ENCODE data around the gene IL17C. TPM values are rescaled to one million over a fixed set of nuclear protein-coding genes. Genes with fewer than 3 reads are reported as not detected.

IL17C gene
- total and polyA plus RNA-seq, 9 of the 15 experiments (the other 6 are each of a cell fraction or from before 2014, with no cell fraction given) = not detected

DNA sequence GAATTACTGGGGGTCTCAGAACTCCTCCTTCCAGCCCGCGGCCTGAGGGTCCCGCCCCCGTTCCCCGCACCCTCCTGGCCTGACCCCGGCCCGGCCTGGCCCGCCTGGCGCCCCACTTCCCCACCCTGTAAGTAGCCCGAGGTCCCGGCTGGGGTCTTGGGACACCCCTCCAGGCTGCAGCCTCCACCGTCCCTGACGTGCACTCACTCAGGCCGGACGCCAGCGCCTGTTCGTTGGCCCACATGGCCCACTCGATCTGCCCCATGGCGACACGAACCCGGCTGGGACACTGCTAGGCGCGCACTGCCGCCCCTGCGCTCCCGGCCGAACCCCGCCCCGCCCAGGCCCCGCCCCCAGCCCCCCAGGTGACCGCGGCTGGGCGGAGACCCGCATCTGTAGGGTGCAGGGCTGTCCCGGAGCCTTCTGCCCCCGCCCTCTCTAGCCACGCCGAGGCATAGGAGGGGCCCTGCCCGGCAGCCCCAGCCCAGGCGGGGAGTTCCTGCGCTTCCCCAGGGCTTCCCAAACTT, 12.4 kb downstream of the IL17C start, which contains the start of gene CYBA (continued):
- TF ChIP-seq, protein P1, sequence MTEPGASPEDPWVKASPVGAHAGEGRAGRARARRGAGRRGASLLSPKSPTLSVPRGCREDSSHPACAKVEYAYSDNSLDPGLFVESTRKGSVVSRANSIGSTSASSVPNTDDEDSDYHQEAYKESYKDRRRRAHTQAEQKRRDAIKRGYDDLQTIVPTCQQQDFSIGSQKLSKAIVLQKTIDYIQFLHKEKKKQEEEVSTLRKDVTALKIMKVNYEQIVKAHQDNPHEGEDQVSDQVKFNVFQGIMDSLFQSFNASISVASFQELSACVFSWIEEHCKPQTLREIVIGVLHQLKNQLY (CRISPR knock-in tag; conservative IDR thresholded peaks at IDR 0.05) = peak in 1 of 2 experiments; percentile 52; a peak in 1 of 4 replicates
- TF ChIP-seq TARDBP (IDR thresholded peaks at IDR 0.05) = no peak
- peak; percentile 91 for TF ChIP-seq SUPT5H (IDR thresholded peaks at IDR 0.05)
- no peak for TF ChIP-seq TRIM24 (IDR thresholded peaks at IDR 0.05)
- TF ChIP-seq HMG20B (CRISPR knock-in tag; IDR thresholded peaks at IDR 0.05) = no peak
- TF ChIP-seq, protein P2, sequence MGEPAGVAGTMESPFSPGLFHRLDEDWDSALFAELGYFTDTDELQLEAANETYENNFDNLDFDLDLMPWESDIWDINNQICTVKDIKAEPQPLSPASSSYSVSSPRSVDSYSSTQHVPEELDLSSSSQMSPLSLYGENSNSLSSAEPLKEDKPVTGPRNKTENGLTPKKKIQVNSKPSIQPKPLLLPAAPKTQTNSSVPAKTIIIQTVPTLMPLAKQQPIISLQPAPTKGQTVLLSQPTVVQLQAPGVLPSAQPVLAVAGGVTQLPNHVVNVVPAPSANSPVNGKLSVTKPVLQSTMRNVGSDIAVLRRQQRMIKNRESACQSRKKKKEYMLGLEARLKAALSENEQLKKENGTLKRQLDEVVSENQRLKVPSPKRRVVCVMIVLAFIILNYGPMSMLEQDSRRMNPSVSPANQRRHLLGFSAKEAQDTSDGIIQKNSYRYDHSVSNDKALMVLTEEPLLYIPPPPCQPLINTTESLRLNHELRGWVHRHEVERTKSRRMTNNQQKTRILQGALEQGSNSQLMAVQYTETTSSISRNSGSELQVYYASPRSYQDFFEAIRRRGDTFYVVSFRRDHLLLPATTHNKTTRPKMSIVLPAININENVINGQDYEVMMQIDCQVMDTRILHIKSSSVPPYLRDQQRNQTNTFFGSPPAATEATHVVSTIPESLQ (CRISPR knock-in tag; IDR thresholded peaks at IDR 0.05) = peak; percentile 56; the same call in 1 of the 2 replicates
- TF ChIP-seq MED1 (CRISPR knock-in tag; IDR thresholded peaks at IDR 0.05; ENCODE audit: borderline replicate concordance) = no peak
- TF ChIP-seq EGR1 (conservative IDR thresholded peaks at IDR 0.05) = 0 out of 2 replicates have a peak, but pooled peaks have one; percentile 26
- TF ChIP-seq RBM25 (IDR thresholded peaks at IDR 0.05; ENCODE audit: low read depth, low read length, severe bottlenecking) = no peak
- no peak for TF ChIP-seq BHLHE40 (IDR thresholded peaks at IDR 0.05; ENCODE audit: low read length)
- TF ChIP-seq, protein P3, sequence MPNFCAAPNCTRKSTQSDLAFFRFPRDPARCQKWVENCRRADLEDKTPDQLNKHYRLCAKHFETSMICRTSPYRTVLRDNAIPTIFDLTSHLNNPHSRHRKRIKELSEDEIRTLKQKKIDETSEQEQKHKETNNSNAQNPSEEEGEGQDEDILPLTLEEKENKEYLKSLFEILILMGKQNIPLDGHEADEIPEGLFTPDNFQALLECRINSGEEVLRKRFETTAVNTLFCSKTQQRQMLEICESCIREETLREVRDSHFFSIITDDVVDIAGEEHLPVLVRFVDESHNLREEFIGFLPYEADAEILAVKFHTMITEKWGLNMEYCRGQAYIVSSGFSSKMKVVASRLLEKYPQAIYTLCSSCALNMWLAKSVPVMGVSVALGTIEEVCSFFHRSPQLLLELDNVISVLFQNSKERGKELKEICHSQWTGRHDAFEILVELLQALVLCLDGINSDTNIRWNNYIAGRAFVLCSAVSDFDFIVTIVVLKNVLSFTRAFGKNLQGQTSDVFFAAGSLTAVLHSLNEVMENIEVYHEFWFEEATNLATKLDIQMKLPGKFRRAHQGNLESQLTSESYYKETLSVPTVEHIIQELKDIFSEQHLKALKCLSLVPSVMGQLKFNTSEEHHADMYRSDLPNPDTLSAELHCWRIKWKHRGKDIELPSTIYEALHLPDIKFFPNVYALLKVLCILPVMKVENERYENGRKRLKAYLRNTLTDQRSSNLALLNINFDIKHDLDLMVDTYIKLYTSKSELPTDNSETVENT (CRISPR knock-in tag; IDR thresholded peaks at IDR 0.05) = no peak
- TF ChIP-seq CREB1 (IDR thresholded peaks at IDR 0.05) = no peak
- TF ChIP-seq CREB1 (CRISPR knock-in tag; IDR thresholded peaks at IDR 0.05) = no peak; the same call in 1 of the 2 replicates
- TF ChIP-seq PCBP1 (IDR thresholded peaks at IDR 0.05; ENCODE audit: low read depth, low read length, poor library complexity, severe bottlenecking) = peak; percentile 78
- TF ChIP-seq, protein P4, sequence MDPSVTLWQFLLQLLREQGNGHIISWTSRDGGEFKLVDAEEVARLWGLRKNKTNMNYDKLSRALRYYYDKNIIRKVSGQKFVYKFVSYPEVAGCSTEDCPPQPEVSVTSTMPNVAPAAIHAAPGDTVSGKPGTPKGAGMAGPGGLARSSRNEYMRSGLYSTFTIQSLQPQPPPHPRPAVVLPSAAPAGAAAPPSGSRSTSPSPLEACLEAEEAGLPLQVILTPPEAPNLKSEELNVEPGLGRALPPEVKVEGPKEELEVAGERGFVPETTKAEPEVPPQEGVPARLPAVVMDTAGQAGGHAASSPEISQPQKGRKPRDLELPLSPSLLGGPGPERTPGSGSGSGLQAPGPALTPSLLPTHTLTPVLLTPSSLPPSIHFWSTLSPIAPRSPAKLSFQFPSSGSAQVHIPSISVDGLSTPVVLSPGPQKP (CRISPR knock-in tag; IDR thresholded peaks at IDR 0.05) = no peak
- peak; percentile 64; the same call in 1 of the 2 replicates for TF ChIP-seq MBD2 (IDR thresholded peaks at IDR 0.05; ENCODE audit: borderline replicate concordance, low read depth)
- TF ChIP-seq, protein P5, sequence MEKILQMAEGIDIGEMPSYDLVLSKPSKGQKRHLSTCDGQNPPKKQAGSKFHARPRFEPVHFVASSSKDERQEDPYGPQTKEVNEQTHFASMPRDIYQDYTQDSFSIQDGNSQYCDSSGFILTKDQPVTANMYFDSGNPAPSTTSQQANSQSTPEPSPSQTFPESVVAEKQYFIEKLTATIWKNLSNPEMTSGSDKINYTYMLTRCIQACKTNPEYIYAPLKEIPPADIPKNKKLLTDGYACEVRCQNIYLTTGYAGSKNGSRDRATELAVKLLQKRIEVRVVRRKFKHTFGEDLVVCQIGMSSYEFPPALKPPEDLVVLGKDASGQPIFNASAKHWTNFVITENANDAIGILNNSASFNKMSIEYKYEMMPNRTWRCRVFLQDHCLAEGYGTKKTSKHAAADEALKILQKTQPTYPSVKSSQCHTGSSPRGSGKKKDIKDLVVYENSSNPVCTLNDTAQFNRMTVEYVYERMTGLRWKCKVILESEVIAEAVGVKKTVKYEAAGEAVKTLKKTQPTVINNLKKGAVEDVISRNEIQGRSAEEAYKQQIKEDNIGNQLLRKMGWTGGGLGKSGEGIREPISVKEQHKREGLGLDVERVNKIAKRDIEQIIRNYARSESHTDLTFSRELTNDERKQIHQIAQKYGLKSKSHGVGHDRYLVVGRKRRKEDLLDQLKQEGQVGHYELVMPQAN (IDR thresholded peaks at IDR 0.05; ENCODE audit: borderline replicate concordance) = peak; percentile 35
- no peak for TF ChIP-seq DDX20 (tag; IDR thresholded peaks at IDR 0.05; ENCODE audit: low read depth)
- no peak for TF ChIP-seq CBX3 (IDR thresholded peaks at IDR 0.05; ENCODE audit: borderline replicate concordance in 1 of 2, low read length in 2 of 2)
- TF ChIP-seq LEF1 (IDR thresholded peaks at IDR 0.05) = no peak
- TF ChIP-seq E2F3 (CRISPR knock-in tag; IDR thresholded peaks at IDR 0.05) = no peak
- peak; percentile 75 for TF ChIP-seq ZBTB7A (IDR thresholded peaks at IDR 0.05; ENCODE audit: borderline replicate concordance, control insufficient read depth, low read depth, low read length)

All from K562 (cell line).